Heart left ventricle (tissue), 13 donors: ENCODE measurements around the gene STIM1.

ENCODE experiments used
- CTCF ChIP-seq, 12 donors: fragments of 200-600 bp; sonication (generic) in 4 of 12; IDR thresholded peaks; one replicate each; pipeline versions ENCODE4 v1.5.0 to v1.8.0; 2018 to 2022; ENCODE audit warnings: antibody characterized with exemption in 12 of 12, mild to moderate bottlenecking in 5 of 12
- POLR2A ChIP-seq, 2 donors: fragments of 450-650 bp; IDR thresholded peaks; one replicate each; pipeline ENCODE4 v1.6.1; 2017; ENCODE audit warnings: antibody characterized with exemption in 2 of 2, mild to moderate bottlenecking in 2 of 2, moderate library complexity in 2 of 2
- donor health status: ischemic (EF 13 %, LVEDD 7.1; RV severe dilation, severe dysfunction).
- donor health status: DM: no; HTN: yes; CAD: no.
- donor health status: DM: no; HTN: no; CAD: no.
- donor health status: ischemic (EF 25% LVEDD 6.9; RV normal size, moderate dysfunction).
- donor health status: ischemic (EF 25% LVEDD 5.7; RV mildly dilated, moderate dysfunction).
- donor health status: ischemic (EF 35%, LVEDD 5.7; RV mildly dilated, moderate dysfunction).
- donor health status: nonischemic (EF 11% LVEDD 7.7; RV severe dilation, severe dysfunction).
- donor health status: DM: yes; HTN: yes; CAD: no.
- donor health status: PGD.
- donor health status: ischemic (EF 29% LVEDD 5.4; RV normal size, mild dysfunction).
- donor health status: nonischemic (EF 23%, LVEDD 6.1; RV moderate dilation, normal function).

DNA sequence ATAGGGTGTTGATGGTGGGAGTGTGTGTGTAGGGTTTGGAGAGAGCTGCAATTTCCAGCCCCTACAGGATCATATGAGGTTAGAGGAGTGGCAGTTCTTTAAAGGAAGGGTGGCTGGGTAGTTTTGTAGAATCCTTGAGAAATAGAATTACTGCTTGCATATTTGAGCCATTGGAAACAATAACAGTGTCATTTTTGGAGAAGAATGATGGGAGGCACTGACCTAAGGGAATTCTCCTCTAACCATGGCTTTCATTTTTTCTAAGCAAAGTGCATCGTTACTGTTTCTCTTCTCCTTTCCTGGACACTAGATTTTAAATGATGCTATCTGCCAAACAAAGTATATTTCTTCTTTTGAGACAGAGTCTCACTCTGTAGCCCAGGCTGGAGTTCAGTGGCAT, 172.3 kb downstream of the STIM1 start:
- TF ChIP-seq POLR2A (IDR thresholded peaks at IDR 0.05) (no peak), CTCF (IDR thresholded peaks at IDR 0.05) (no peak)
